GM04503 (cell line): ENCODE results near the gene ANO10.
A peak's percentile ranks its signal among the peaks of the same experiment; 100 is the strongest.

Experiments used
- DNase-seq: peaks from one replicate; pipeline ENCODE4 v3.0.0-alpha.2; 2012; ENCODE audit warnings: low read depth

Gene ANO10

DNA sequence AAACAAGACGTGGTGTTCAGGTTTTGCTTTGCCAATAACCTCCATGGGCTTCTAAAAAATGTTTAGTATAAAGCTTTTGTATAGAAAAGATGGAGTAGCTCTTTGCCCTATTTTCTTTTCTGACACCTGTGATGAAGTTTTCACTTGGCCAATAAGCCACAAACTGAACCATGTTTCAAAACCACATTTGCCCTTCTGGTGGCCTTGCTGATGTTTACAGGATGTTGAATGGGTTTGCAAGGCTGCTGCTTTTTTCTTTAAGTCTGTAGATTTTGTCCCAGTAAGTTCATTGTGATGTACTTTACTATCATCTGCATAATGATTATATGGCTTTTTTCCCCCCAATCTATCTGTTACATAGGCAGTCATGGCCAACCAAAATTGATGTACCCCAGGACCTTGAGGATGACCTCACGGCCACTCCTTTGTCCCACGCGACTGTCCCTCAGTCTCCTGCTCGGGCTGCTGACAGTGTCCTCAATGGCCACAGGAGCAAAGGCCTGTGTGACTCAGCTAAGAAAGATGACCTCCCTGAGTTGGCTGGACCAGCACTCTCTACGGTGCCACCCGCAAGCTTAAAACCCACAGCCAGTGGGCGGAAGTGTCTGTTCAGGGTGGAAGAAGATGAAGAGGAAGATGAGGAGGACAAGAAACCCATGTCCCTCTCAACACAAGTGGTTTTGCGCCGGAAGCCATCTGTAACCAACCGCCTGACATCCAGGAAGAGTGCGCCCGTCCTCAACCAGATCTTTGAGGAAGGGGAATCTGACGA lies 274.6 kb downstream of the ANO10 start:
- DNase-seq = no peak

DNA sequence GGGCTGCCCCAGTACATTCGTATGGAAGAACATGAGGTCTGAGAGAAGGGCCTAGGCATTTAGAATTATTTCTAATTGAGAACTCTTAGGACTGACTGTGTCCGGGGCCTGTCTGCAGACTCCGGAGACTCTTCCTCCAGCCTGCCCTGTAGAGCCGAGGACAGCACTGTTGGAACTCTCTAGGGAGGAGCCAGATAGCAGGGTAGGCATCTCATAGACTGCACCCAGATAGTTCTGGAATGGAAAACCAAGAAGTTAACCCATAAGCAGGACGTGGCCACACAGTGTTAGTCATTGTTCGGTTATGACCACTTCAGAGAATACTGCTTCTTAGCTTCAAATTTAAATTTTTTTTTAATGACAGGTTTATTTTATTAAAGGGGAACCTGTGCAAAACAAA lies 275.9 kb downstream of the ANO10 start:
- peak; percentile 33 for DNase-seq

DNA sequence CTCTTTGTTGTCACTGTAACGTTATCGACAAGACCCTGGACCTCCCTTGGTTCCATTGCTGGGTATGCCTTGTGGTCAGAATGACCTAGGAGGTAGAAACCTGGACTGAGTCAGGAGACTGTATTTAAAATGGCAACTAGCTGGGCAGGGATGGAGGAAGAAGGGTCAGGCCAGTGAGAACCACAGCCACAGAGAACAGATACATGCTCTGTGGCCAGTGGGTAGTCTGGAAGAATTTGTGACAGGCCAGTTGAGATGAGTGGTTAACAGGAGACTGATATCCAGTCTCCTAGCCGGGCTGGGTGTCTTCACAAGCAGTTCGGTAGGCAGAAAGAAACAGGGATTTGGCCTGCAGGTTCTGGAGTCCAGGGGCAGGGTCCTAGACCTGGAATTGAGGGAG lies 276.6 kb downstream of the ANO10 start:
- no peak for DNase-seq

DNA sequence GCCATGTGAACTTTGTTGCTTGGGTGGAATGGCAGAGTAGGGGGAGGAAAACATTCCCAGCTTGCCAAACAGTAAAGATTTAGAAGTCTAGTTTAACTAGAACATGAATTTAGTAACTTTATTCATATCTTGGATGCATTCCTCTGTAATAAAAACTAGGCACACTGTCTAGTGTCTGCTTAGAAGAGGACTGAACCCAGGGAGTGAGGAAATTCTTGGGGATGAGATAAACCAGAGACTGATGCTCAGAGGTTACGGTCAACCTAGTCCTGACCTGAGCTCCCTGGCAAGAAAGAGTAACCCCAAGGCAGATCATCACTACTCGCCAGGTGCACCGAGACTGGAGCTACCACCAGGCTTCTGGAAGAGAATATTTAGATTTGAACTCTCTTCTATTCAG lies 277.3 kb downstream of the ANO10 start:
- no peak for DNase-seq

DNA sequence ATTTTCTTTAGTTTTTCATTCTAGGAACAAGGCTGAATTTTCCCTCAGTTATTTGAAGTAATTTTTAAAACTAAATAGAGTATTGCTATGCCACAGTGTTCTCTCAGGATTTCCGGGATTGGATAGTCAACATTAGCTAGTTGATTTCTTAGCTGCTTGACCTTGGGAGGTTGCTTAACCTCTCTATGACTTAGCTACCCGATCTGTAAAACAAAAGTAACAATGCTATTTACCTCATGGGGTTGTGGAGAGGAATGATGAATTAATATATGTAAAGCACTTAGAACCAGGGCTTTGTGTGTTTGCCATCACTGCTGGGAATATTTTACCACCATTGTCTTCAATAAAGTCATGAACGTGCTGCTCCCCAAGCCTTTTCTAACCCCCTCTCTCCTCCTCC lies 278.0 kb downstream of the ANO10 start:
- no peak for DNase-seq

DNA sequence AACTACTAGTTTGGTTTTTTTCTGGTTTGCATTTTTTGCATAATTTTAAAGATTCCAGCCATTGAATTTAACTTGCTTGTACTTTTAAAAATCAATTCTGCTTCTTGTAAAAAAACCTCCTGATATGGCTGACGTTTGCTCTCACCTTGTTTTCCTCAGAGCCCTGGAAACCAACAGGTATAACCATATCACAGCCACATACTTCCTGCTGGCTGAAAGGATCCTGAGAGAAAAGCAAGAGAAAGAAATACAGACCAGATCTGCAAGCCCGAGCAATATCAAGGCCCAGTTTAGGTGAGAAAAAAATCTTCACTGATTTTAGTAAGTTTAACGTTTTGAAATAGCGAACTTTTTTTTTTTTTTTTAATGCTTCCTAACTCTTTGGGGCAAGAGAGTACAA lies 278.6 kb downstream of the ANO10 start:
- DNase-seq = no peak

DNA sequence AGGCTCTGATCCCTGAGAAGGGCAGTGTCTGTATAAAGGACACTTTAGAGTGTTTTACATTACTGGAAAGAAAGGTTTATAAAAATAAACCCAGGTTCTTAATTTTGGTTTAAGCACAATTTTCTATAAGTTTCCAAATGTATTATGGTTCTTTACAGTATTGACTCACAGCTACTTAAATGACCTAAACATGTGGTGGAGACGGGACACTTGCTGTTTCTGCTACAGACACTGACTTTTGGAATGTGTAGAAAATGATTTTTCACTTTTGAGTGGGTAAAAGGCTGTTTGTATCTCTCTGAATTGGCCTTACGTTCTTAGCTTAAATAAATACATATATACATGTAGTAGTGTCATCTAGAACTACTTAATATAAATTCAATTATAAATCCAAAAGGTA lies 280.0 kb downstream of the ANO10 start:
- no peak for DNase-seq

DNA sequence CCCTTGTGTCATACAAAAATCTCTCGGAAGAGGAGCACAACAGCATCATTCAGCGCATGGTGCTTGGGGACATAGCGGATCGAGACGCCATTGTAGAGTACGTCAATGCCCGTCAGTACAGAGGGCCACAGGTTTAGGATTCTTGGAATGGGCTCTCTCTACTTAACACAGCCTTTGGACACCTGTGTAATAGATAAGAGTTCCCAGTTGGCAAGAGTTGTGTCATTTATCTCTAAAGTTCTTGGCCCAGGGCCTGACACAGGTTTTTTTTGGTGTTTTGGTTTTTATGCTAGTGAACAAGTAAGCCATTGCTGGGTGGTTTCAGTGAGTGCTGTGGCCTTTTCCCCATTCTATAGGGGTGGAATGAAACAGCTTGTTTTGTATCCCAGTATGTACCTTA lies 281.4 kb downstream of the ANO10 start:
- no peak for DNase-seq

DNA sequence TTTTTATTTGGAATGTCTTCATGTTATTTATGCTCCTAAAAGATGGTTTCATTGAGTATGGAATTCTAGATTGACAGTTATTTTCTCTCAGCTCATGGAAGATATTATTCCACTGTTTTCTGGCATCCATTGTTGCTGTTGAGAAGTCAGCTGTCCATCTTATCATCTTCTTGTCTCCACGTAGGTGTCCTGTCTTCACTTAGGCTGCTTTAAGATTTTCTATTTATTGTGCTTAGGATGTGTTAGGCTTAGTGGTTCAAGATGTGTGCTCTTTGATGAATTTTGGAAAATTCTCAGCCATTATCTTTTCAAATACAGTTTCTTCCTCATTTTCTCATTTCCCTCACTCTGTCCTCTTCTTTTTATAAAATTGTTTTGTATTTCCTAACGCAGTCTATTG lies 283.5 kb downstream of the ANO10 start:
- no peak for DNase-seq

DNA sequence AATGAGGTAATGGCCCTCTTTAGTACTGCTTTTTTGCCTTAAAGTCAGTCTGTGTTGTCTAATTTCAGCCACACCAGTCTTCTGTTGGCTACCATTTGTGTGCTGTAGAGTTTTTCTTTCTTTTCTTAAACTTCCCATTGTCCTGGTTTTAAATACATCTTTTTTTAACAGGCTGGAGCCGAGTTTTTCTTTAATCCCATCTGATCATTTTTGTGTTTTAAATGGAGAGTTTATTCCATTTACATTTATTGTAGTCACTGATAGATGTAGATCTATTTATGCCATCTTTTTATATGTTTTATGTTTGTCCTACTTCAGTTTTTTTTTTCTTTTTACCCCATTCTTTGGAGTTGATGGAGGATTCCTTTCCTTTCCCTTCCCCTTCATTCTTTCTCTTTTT lies 286.0 kb downstream of the ANO10 start:
- no peak for DNase-seq

DNA sequence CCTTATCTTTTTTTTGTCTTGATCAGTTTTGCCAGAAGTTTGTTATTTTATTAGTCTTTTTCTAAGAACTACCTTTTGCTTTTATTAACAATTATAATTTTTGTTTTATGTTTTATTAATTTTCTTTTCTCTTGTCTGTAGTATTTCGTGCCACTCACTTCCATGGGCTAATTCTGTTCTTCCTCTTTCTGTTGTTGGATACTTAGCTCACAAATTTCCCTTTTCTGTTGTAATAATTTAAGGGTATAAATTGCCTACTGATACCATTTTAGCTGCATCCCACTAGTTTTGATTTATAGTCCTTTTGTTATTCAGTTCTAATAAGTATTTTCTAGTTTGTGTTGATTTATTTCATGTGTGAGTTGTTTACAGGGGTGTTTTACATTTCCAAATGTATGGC lies 286.8 kb downstream of the ANO10 start:
- DNase-seq = no peak

DNA sequence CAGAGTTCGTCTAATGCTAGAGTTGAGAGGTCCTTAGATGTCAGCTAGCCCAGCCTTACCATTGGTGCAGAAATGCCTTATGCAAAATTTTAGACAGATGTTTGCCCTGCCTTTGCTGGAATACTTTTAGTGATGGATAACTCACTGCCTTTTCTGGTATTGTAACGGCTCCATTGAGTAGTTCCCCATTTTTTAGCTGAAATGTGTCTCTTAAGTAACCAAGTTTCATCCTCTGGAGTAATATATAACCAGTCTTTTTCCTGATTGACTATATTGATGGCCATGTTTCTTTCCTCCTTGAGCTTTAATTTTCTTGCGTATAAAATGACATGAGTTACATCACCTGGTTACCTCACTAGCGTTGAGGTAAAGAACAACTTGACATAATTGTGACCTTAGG lies 290.4 kb downstream of the ANO10 start:
- DNase-seq = no peak

DNA sequence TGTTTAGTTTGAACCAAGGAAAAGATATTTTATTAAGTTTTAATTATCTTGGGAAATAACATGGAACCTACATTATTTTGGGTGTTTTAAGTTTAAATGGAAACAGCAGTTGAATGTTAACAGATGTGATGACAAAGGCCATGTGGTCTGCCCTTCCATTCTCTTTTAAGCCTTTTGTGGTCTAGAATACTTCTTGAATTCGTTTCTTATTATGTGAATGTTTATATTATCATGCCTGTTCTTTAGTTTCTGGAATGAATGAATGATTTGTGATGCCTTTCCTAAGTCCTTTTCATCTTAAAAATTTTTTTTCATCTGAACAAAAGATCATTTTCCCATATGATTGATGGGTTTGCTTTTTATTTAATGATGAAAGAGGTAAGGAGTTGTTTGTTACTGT lies 290.8 kb downstream of the ANO10 start:
- DNase-seq = no peak

DNA sequence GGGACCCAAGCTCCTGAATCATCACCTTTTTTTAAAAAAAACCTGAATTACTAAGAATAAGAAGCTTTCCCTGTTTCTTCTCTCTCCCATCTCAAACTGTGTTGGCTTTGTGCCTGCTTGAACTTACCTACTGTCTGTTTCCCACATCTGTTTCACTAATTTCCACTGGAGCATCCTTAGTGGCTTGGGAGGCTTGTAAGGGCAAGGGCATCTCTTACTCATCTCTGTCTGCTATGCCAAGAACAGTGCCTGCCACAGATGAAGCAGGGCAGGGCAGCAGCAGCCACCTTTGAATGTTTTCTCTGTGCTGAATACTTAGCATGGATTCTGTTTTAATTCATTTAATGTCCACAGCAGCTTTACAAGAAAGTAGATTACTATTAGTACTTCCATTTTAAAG lies 293.2 kb downstream of the ANO10 start:
- no peak for DNase-seq

DNA sequence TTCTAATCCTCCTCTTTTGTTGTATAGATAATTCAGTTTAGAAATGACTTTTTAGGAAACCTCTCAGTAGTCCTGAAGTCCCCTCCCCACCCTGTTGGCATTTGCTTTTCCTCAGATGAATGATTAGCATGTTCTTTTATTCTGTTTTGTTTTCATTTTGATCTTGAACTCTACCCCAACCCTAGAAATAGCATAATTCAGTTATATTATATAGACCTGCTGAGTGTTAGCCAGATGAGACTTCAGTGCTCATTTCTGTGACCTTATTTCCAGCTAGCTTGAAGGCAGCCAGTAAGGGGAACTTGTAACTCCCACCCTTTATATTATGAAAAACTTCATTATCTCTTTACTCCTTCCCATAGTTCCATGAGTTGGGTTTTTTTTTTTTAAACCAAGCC lies 294.2 kb downstream of the ANO10 start:
- DNase-seq = no peak

DNA sequence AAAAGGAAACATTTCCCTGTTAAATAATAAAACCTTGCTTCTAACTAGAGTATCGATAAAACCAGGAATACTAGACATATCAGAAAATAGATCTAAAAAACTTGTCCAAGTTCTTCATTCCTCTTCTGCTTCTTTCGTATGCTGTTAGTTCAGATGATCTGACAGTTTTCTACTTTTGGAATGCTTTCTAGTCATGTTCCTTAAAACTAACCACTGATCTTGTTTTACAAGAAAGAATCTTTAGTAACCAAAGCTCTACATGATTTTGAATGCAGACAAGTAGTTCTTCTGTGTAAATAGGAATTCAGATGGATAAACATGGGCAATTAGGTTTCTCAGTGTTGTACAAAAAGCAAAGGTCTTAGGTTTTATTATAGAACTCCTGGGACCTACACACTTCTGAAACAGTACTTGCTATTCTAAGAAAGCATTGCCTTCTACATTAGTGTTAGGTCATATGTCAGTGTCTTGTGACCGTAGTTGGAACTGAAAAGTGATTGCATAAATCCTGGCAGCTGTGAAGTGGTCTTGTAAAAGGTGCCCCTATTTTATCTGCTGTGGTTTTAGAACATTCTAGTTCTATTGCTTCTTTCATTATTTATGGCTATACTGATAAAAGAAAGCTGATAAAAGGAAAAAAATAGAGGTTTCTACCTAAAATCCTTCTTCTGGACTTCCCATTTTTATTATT lies 294.8 kb downstream of the ANO10 start:
- no peak for DNase-seq

DNA sequence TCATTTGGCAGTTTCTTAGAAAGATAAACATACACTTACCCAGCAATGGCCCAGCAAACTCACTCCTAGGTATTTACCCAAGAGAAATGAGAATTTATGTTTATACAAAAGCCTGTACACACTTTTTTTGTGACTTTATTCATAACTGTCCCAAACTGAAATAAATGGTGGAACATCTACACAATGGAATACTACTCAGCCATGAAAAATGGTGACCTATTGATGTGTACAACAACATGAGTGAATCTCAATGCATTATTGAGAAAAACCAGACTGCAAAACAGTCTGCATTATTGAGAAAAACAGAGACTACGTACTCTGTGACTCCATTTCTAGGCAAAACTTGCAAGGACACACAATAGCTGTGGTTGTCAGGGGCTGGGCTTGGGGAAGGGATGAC lies 298.3 kb downstream of the ANO10 start:
- DNase-seq = no peak

DNA sequence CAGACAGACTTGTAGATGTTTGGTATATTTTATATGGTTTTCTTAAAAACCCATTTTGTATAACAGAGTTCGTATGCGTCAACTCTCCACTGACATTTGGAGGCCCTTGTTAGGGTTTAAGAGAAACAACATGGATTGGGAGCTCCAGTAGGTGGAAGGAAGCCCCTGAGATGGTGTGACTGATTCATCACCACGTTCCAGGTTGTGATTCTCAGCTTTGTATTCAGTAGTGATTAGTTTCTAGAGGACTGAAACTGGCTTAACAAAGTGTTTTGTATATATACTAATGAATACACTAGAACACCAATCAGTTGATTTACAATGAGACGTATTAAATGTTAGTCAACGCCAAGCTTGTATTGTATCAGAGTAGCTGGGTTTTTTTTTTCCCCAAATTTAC lies 301.5 kb downstream of the ANO10 start:
- DNase-seq = no peak

DNA sequence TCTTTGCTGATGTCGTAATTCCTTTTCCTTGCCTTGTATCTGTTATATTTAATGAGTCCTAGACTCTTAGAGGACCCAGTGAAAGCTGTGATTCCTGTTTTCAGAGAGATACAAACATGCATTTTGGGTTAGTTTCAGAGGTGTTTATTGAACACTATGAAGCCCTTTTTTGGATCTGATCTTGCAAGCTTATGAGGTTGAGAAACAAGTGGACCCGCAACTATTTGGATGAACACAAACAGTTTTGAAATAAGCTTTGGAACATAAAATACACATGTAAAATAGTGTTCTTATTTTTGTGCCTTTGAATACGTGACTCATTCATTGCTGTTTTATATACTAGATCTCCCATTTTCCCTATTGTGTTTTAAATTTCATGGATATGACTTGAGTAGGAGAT lies 302.0 kb downstream of the ANO10 start:
- no peak for DNase-seq

DNA sequence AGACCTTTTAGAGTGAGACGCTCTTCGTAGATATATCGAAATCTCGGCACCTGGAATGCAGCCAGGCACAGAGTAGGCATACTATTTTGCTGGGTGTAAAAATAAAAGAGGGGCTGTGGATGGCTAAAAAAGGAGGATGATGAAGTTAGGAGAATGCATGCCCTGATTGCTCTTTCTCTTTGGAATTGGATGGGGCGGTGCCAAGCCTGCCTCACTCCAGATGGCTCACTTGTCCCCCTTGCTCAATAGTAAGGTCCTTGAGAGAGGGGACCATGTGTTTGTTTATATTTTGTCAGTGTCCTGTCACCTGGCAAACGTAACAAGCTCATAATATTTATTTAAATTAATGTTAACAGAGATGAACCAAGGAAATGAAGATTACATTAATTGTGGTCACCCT lies 302.4 kb downstream of the ANO10 start:
- no peak for DNase-seq

DNA sequence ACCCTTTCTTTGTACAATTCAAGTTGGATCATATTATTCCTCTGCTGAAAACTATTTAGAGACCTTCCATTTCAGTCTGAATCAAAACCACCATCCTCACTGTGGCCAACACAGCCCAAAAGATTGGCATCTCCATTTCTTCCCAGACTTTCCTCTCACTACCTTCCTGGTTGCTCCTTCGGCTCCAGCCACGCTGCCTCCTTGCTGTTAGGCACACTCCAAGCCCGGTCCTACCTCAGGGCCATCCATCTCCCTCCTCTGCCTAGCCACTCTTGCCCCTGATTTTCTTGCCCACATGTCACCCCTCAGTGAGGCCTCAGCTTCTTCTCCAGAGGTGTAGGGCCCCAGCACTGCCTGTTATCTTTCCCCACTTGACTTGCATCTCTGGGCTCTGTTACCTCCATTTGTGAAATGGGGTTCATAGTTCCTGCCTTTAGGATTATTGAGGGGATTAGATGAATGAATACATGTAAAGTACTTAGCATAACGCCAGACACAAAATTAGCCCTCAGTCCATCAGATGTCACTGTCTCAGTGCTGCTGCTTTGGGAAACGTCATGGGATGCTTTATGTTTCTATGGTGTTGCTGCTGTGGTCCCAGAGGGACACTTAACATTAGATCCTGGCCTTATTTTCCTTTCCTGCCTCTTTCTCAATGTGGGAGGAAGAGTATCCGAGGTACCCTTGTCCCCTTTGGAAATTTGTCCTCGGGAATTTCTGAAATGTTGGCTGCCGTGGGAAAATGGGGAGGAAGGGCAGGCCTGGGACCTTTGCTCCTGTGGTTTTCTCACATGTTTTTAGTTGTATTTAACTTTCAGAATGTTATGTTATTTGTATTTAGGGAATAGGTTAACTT lies 304.1 kb downstream of the ANO10 start:
- DNase-seq = peak; percentile 28

DNA sequence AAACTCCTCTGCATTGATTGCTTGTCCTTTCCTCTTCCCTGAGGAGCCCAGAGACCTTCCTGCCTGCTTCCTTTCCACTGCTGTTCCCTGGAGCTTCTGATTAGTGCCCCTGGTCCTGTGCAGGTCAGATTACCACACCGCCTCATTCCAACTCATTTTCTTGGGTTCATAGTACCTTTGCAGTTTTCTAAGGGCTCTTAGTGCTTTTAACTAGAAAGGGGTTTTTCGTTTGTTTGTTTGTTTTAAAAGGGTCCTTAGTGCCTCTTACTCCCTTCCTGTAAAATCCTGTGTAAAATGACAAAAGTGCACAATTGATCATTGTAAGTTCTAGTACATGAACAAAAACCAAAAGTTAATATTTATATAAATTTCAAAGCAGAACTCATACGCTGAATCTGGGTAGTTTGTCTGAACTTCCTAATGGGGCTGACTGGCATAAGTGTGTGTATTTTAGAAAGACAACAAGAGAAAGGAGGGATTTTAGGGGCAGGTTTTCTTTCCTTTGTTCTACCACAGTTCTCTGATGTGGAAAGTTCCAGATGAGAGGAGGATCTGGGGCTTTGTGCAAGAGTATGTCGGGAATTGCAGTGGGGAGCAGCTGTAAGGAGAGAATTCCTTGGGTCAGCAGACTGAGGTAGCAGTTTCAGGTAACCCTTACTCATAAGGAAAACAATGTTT lies 304.9 kb downstream of the ANO10 start:
- no peak for DNase-seq
